Prostate gland (tissue), 2 donors: ENCODE measurements around the gene ACKR1.

Experiments used
- POLR2A ChIP-seq: fragments of 450-650 bp; IDR thresholded peaks from one replicate; pipeline ENCODE4 v1.6.1; 2016; ENCODE audit warnings: antibody characterized with exemption, mild to moderate bottlenecking
- POLR2AphosphoS5 ChIP-seq: sonication (generic); formaldehyde crosslinking; IDR thresholded peaks from one replicate; pipeline ENCODE4 v1.6.1; 2017; ENCODE audit warnings: antibody characterized with exemption
- TF ChIP-seq, protein P1 (sequence below), 4 experiments: fragments of 200-600 bp in 2 of 4; fragments of 450-650 bp in 2 of 4; sonication (generic) in 2 of 4; IDR thresholded peaks; 1 replicate in 3 of 4; 2 replicates in 1 of 4; pipeline ENCODE4 v1.5.1; 2016 to 2019; ENCODE audit warnings: antibody characterized with exemption in 4 of 4, mild to moderate bottlenecking in 2 of 4, moderate library complexity in 2 of 4

- TF ChIP-seq, protein P1, sequence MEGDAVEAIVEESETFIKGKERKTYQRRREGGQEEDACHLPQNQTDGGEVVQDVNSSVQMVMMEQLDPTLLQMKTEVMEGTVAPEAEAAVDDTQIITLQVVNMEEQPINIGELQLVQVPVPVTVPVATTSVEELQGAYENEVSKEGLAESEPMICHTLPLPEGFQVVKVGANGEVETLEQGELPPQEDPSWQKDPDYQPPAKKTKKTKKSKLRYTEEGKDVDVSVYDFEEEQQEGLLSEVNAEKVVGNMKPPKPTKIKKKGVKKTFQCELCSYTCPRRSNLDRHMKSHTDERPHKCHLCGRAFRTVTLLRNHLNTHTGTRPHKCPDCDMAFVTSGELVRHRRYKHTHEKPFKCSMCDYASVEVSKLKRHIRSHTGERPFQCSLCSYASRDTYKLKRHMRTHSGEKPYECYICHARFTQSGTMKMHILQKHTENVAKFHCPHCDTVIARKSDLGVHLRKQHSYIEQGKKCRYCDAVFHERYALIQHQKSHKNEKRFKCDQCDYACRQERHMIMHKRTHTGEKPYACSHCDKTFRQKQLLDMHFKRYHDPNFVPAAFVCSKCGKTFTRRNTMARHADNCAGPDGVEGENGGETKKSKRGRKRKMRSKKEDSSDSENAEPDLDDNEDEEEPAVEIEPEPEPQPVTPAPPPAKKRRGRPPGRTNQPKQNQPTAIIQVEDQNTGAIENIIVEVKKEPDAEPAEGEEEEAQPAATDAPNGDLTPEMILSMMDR (IDR thresholded peaks at IDR 0.05), result no peak
- TF ChIP-seq POLR2AphosphoS5 (no peak), POLR2A (no peak)
These were observed 8.1 kb upstream of the ACKR1 start for GRCh38 chr1:159196543-159196942.
